Upper lobe of left lung (tissue), 6 donors: ENCODE results near the gene C1orf198. TPM values are rescaled to one million over a fixed set of nuclear protein-coding genes. Genes with fewer than 3 reads are reported as not detected.

Experiments used
- ATAC-seq, 2 donors: fragments of 200-7000 bp; cut with Tn5 transposase; one replicate each; pipeline ENCODE4 v1.9.1; 2022; ENCODE audit warnings: mild to moderate bottlenecking in 2 of 2, moderate library complexity in 2 of 2; ENCODE audit not compliant: low FRiP score in 2 of 2
- DNase-seq, 2 donors: peaks; one replicate each; pipeline ENCODE4 v3.0.0-alpha.2; 2019 to 2020
- H3K27ac ChIP-seq, 4 donors: fragments of 200-600 bp; sonication (generic); one replicate each; pipeline ENCODE4 v1.5.1; 2016 to 2019
- H3K27me3 ChIP-seq, 4 donors: fragments of 200-600 bp; sonication (generic); one replicate each; pipeline ENCODE4 v1.5.1; 2017 to 2019
- H3K36me3 ChIP-seq, 4 donors: fragments of 200-600 bp; sonication (generic); one replicate each; pipeline ENCODE4 v1.5.1; 2016 to 2019
- H3K4me1 ChIP-seq, 4 donors: fragments of 200-600 bp; sonication (generic); one replicate each; pipeline ENCODE4 v1.5.1; 2018 to 2019
- H3K4me3 ChIP-seq, 4 donors: fragments of 200-600 bp; sonication (generic); one replicate each; pipeline ENCODE4 v1.5.1; 2017 to 2019; ENCODE audit warnings: mild to moderate bottlenecking in 2 of 4, moderate library complexity in 1 of 4
- H3K9me3 ChIP-seq, 4 donors: fragments of 200-600 bp; sonication (generic); one replicate each; pipeline ENCODE4 v1.5.1; 2018 to 2019
- CTCF ChIP-seq, 6 experiments: fragments of 450-650 bp in 4 of 6; fragments of 200-600 bp in 2 of 6; sonication (generic) in 2 of 6; IDR thresholded peaks; one replicate each; pipeline ENCODE4 v1.5.1; 2016 to 2019; ENCODE audit warnings: antibody characterized with exemption in 6 of 6
- EP300 ChIP-seq, 4 donors: sonication (generic); formaldehyde crosslinking; IDR thresholded peaks; one replicate each; pipeline ENCODE4 v1.5.1; 2017; ENCODE audit warnings: antibody characterized with exemption in 4 of 4, control low read depth in 2 of 4
- POLR2A ChIP-seq, 4 donors: fragments of 450-650 bp; IDR thresholded peaks; one replicate each; pipeline ENCODE4 v1.5.1; 2016 to 2017; ENCODE audit warnings: antibody characterized with exemption in 4 of 4, mild to moderate bottlenecking in 2 of 4
- POLR2AphosphoS5 ChIP-seq, 2 donors: sonication (generic); formaldehyde crosslinking; IDR thresholded peaks; one replicate each; pipeline ENCODE4 v1.5.1; 2017; ENCODE audit warnings: antibody characterized with exemption in 2 of 2
- WGBS, 2 donors: methylation state at CpG; one replicate each; pipeline ENCODE4 v1.1.5; 2017 to 2018; 5-methylcytosine and 5-hydroxymethylcytosine counted together
- total RNA-seq, 6 donors: library from RNA; depleted of rRNA in 4 of 6; stranded (reverse); fragments of >200 nt in 4 of 6; gene quantifications; one replicate each; pipeline versions ENCODE4 v1.1.0 to v1.2.1, GENCODE V29; 2016 to 2021
- donor health status: DM: no; HTN: no; CAD: no; lungs with moderate emphysema.
- donor health status: DM: no; HTN: yes; CAD: no; lungs with severe emphysema.

C1orf198 gene
- 100 to 1,000 TPM in 5 of 6 donors, 10 to 100 TPM in 1; 51.3 to 241 (median 125) TPM for total RNA-seq

- peak; percentile 77 to 97 for DNase-seq
- peak in 2 of 4 donors; percentile 53 to 77 for TF ChIP-seq POLR2A (IDR thresholded peaks at IDR 0.05)
- peak in 1 of 2 donors; percentile 74 for TF ChIP-seq POLR2AphosphoS5 (IDR thresholded peaks at IDR 0.05)
- peak in 1 of 6 experiments; percentile 13 for TF ChIP-seq CTCF (IDR thresholded peaks at IDR 0.05)
- TF ChIP-seq EP300 (IDR thresholded peaks at IDR 0.05), result no peak
- Histone ChIP-seq H3K4me1 (peaks cover 19 to 45% (median 38%) of the 10 kb centered on the region in 4 donors), H3K4me3 (peak within 1 kb of the TSS; percentile 98), H3K9me3 (no peaks in the 10 kb centered on the region), H3K27me3 (no peaks in the 10 kb centered on the region), H3K27ac (peak within 1 kb of the TSS; percentile 81 to 93 (median 86)), H3K36me3 (no peaks in the 10 kb centered on the region)
- 0% methylated on average over 14 to 40 of the region's 96 CpGs for WGBS, 2 donors
- ATAC-seq, result peak; percentile 91 to 97
Measured at GRCh38 chr1:230867903-230868735, at the start of gene C1orf198. Gene C1orf198, minus strand, starts transcription at chr1:230868521. Its CDS starts 9 bp downstream, at chr1:230868512.

GRCh38 chr1:230917284-230918135 is 49.2 kb upstream of the C1orf198 start:
- Histone ChIP-seq H3K27ac (no peak overlapping the region), H3K9me3 (no peaks in the 10 kb centered on the region), H3K36me3 (peaks cover 0 to 65% (median 16%) of the 10 kb centered on the region in 4 donors), H3K4me3 (no peak overlapping the region), H3K4me1 (peaks cover 0 to 4% (median 0%) of the 10 kb centered on the region in 4 donors), H3K27me3 (no peaks in the 10 kb centered on the region)
- DNase-seq, result peak in 1 of 2 donors; percentile 86
- whole genome bisulfite sequencing, 2 donors, result 50 to 59% methylated on average over 11 to 15 of the region's 15 CpGs
- peak; percentile 82 to 83 for ATAC-seq
- no peak for TF ChIP-seq POLR2A (IDR thresholded peaks at IDR 0.05)
- TF ChIP-seq POLR2AphosphoS5 (IDR thresholded peaks at IDR 0.05), result no peak
- no peak for TF ChIP-seq EP300 (IDR thresholded peaks at IDR 0.05)
- peak; percentile 57 to 74 (median 70) for TF ChIP-seq CTCF (IDR thresholded peaks at IDR 0.05)

- no peaks in the 10 kb centered on the region for H3K9me3 ChIP-seq
- no peaks in the 10 kb centered on the region for H3K27me3 ChIP-seq
- H3K4me3 ChIP-seq, result no peak overlapping the region
- no peak overlapping the region for H3K27ac ChIP-seq
- ATAC-seq, result no peak
- DNase-seq, result no peak
- peaks cover 0 to 67% (median 15%) of the 10 kb centered on the region in 4 donors for H3K36me3 ChIP-seq
- WGBS, 2 donors, result 89 to 96% methylated on average over 8 of the region's 8 CpGs
- no peak for TF ChIP-seq CTCF (IDR thresholded peaks at IDR 0.05)
- TF ChIP-seq POLR2AphosphoS5 (IDR thresholded peaks at IDR 0.05), result no peak
- TF ChIP-seq POLR2A (IDR thresholded peaks at IDR 0.05), result no peak
- TF ChIP-seq EP300 (IDR thresholded peaks at IDR 0.05), result no peak
- peaks cover 0 to 4% (median 0%) of the 10 kb centered on the region in 4 donors for H3K4me1 ChIP-seq
Measured at GRCh38 chr1:230916587-230917283, 48.4 kb upstream of the C1orf198 start.

GRCh38 chr1:230915078-230915477 is 46.8 kb upstream of the C1orf198 start:
- ATAC-seq, result peak in 1 of 2 donors; percentile 72
- H3K36me3 ChIP-seq, result peaks cover 0 to 67% (median 12%) of the 10 kb centered on the region in 4 donors

More at GRCh38 chr1:230915078-230915477, 46.8 kb upstream of the C1orf198 start:
- H3K4me1 ChIP-seq, result peaks cover 0 to 4% (median 0%) of the 10 kb centered on the region in 4 donors
- DNase-seq, result peak in 1 of 2 donors; percentile 48
- H3K4me3 ChIP-seq, result no peak overlapping the region
- H3K27ac ChIP-seq, result no peak overlapping the region
- TF ChIP-seq EP300 (IDR thresholded peaks at IDR 0.05), result no peak
- H3K27me3 ChIP-seq, result no peaks in the 10 kb centered on the region
- H3K9me3 ChIP-seq, result no peaks in the 10 kb centered on the region
